Endothelial cell (in vitro differentiated cells): ENCODE data around the gene UBASH3A. TPM values are rescaled to one million over a fixed set of nuclear protein-coding genes. Genes with fewer than 3 reads are reported as not detected.

Experiments used
- DNase-seq: peaks from one replicate; pipeline ENCODE4 v3.0.0; 2021; ENCODE audit warnings: low spot score
- H3K27ac Mint-ChIP-seq: one replicate; pipeline ENCODE4 v1.8.0; 2021; ENCODE audit warnings: mixed read lengths, inconsistent platforms; ENCODE audit not compliant: unreplicated experiment
- H3K27me3 Mint-ChIP-seq: one replicate; pipeline ENCODE4 v1.8.0; 2021; ENCODE audit warnings: mild to moderate bottlenecking, moderate library complexity, mixed read lengths, inconsistent platforms; ENCODE audit not compliant: unreplicated experiment
- H3K36me3 Mint-ChIP-seq: one replicate; pipeline ENCODE4 v1.8.0; 2021; ENCODE audit warnings: mild to moderate bottlenecking, low read depth, mixed read lengths, inconsistent platforms; ENCODE audit not compliant: unreplicated experiment
- H3K4me1 Mint-ChIP-seq: one replicate; pipeline ENCODE4 v1.8.0; 2021; ENCODE audit warnings: mild to moderate bottlenecking, mixed read lengths, inconsistent platforms; ENCODE audit not compliant: unreplicated experiment
- H3K4me3 Mint-ChIP-seq: one replicate; pipeline ENCODE4 v1.8.0; 2021; ENCODE audit warnings: mild to moderate bottlenecking, mixed read lengths, inconsistent platforms; ENCODE audit not compliant: unreplicated experiment
- H3K9me3 Mint-ChIP-seq: one replicate; pipeline ENCODE4 v1.8.0; 2021; ENCODE audit warnings: mixed read lengths, inconsistent platforms; ENCODE audit not compliant: unreplicated experiment
- CTCF ChIP-seq: fragments of 200-600 bp; sonication (generic); IDR thresholded peaks from one replicate; pipeline ENCODE4 v1.5.0; 2021; ENCODE audit warnings: antibody characterized with exemption; ENCODE audit not compliant: unreplicated experiment
- total RNA-seq: library from RNA; stranded (reverse); fragmentation: NEBNext Ultra II Directional; extraction: Animal tissue kit (Norgen Biotek cat#: 25700); gene quantifications from one replicate; pipeline ENCODE4 v1.2.1, GENCODE V29; 2021; ENCODE audit not compliant: unreplicated experiment

The UBASH3A gene
- total RNA-seq, 1 donor from 2014 or later = not detected

- peaks cover 1% of the 10 kb centered on the region for H3K27me3 Mint-ChIP-seq
- peaks cover 22% of the 10 kb centered on the region for H3K4me1 Mint-ChIP-seq
- no peak for TF ChIP-seq CTCF
- no peak for DNase-seq
- H3K4me3 Mint-ChIP-seq = no peak overlapping the region
- H3K27ac Mint-ChIP-seq = peak overlapping the region; percentile 59
- H3K36me3 Mint-ChIP-seq = no peaks in the 10 kb centered on the region
- H3K9me3 Mint-ChIP-seq = no peaks in the 10 kb centered on the region
Measured at GRCh38 chr21:42455196-42455595, 51.5 kb downstream of the UBASH3A start.

GRCh38 chr21:42455754-42456440, 52.2 kb downstream of the UBASH3A start:
- peaks cover 22% of the 10 kb centered on the region for H3K4me1 Mint-ChIP-seq
- no peaks in the 10 kb centered on the region for H3K36me3 Mint-ChIP-seq
- H3K9me3 Mint-ChIP-seq = no peaks in the 10 kb centered on the region
- H3K27me3 Mint-ChIP-seq = peaks cover 1% of the 10 kb centered on the region
- H3K4me3 Mint-ChIP-seq = no peak overlapping the region
- no peak overlapping the region for H3K27ac Mint-ChIP-seq
- no peak for TF ChIP-seq CTCF
- DNase-seq = no peak

GRCh38 chr21:42456457-42456856, 52.8 kb downstream of the UBASH3A start:
- H3K36me3 Mint-ChIP-seq = no peaks in the 10 kb centered on the region
- H3K27me3 Mint-ChIP-seq = peaks cover 4% of the 10 kb centered on the region
- H3K27ac Mint-ChIP-seq = no peak overlapping the region
- no peak for DNase-seq
- no peak overlapping the region for H3K4me3 Mint-ChIP-seq
- no peaks in the 10 kb centered on the region for H3K9me3 Mint-ChIP-seq
- TF ChIP-seq CTCF = no peak
- H3K4me1 Mint-ChIP-seq = peaks cover 25% of the 10 kb centered on the region

GRCh38 chr21:42459082-42459460, 55.4 kb downstream of the UBASH3A start:
- DNase-seq = no peak
- H3K9me3 Mint-ChIP-seq = no peaks in the 10 kb centered on the region
- no peaks in the 10 kb centered on the region for H3K36me3 Mint-ChIP-seq
- TF ChIP-seq CTCF = no peak
- no peak overlapping the region for H3K27ac Mint-ChIP-seq
- peaks cover 4% of the 10 kb centered on the region for H3K27me3 Mint-ChIP-seq
- H3K4me1 Mint-ChIP-seq = peaks cover 34% of the 10 kb centered on the region
- no peak overlapping the region for H3K4me3 Mint-ChIP-seq

GRCh38 chr21:42459546-42460215, 56.0 kb downstream of the UBASH3A start:
- no peak for TF ChIP-seq CTCF
- Mint-ChIP-seq H3K36me3 (no peaks in the 10 kb centered on the region), H3K4me3 (no peak overlapping the region), H3K27ac (no peak overlapping the region), H3K4me1 (peaks cover 33% of the 10 kb centered on the region), H3K27me3 (peaks cover 3% of the 10 kb centered on the region), H3K9me3 (no peaks in the 10 kb centered on the region)
- no peak for DNase-seq
